PC-9 (cell line): ENCODE measurements around the gene EPHB2. TPM values are rescaled to one million over a fixed set of nuclear protein-coding genes. Genes with fewer than 3 reads are reported as not detected.

Experiments used
- BruUV-seq: library from RNA; stranded (reverse); fragments of 400-500 nt; replicated peaks from 2 replicates; lab custom pipeline; 2021; lab: Mats Ljungman, UMichigan
- CTCF ChIA-PET: fragments of 300-600 bp; sonication (Branson Sonifier 250); formaldehyde crosslinking; loops from one replicate; lab custom pipeline; 2022; ENCODE audit warnings: antibody characterized with exemption; lab: Charles Lee
- POLR2A ChIA-PET: fragments of 300-600 bp; sonication (Branson Sonifier 250); formaldehyde crosslinking; loops from one replicate; lab custom pipeline; 2022; ENCODE audit warnings: antibody characterized with exemption; ENCODE audit not compliant: unreplicated experiment; lab: Charles Lee
- DNase-seq, 2 experiments: peaks; one replicate each; pipeline versions ENCODE4 v3.0.0 to v3.0.0-alpha.2; 2015 to 2022; ENCODE audit warnings: mixed read lengths in 1 of 2
- H2AFZ ChIP-seq: fragments of 200-600 bp; sonication (generic); 2 replicates; pipeline ENCODE4 v1.8.1; 2017; ENCODE audit warnings: antibody characterized with exemption
- H3F3A ChIP-seq: fragments of 200-600 bp; sonication (generic); 2 replicates; pipeline ENCODE4 v1.8.1; 2017; ENCODE audit warnings: antibody characterized with exemption, mild to moderate bottlenecking, low read depth; ENCODE audit not compliant: insufficient read depth
- H3K27ac ChIP-seq: fragments of 200-600 bp; sonication (generic); 2 replicates; pipeline ENCODE4 v1.6.1; 2016; ENCODE audit warnings: mixed run types
- H3K27me3 ChIP-seq: fragments of 200-600 bp; sonication (generic); 2 replicates; pipeline ENCODE4 v1.6.1; 2016; ENCODE audit warnings: low read depth, mixed run types; ENCODE audit not compliant: insufficient read depth
- H3K36me3 ChIP-seq: fragments of 200-600 bp; sonication (generic); 2 replicates; pipeline ENCODE4 v1.6.1; 2016; ENCODE audit warnings: low read depth, mixed run types
- H3K4me1 ChIP-seq: fragments of 200-600 bp; sonication (generic); replicated peaks from 2 replicates; pipeline ENCODE4 v1.6.1; 2016; ENCODE audit warnings: mixed run types; ENCODE audit not compliant: insufficient read depth
- H3K4me2 ChIP-seq: fragments of 200-600 bp; sonication (generic); 2 replicates; pipeline ENCODE4 v1.6.1; 2017; ENCODE audit warnings: mixed run types
- H3K4me3 ChIP-seq: fragments of 200-600 bp; sonication (generic); 2 replicates; pipeline ENCODE4 v1.6.1; 2016; ENCODE audit warnings: mixed run types
- H3K79me2 ChIP-seq: fragments of 200-600 bp; sonication (generic); 2 replicates; pipeline ENCODE4 v1.6.1; 2017; ENCODE audit warnings: low read depth, mixed run types
- H3K9me2 ChIP-seq: fragments of 200-600 bp; sonication (generic); 2 replicates; pipeline ENCODE4 v1.8.1; 2017; ENCODE audit warnings: mild to moderate bottlenecking; ENCODE audit not compliant: insufficient read depth
- H3K9me3 ChIP-seq: fragments of 200-600 bp; sonication (generic); 2 replicates; pipeline ENCODE4 v1.8.1; 2016; ENCODE audit warnings: low read depth; ENCODE audit not compliant: insufficient read depth
- H4K20me1 ChIP-seq: fragments of 200-600 bp; sonication (generic); 2 replicates; pipeline ENCODE4 v1.8.1; 2017; ENCODE audit not compliant: insufficient read depth
- CTCF ChIP-seq: fragments of 200-600 bp; sonication (generic); conservative IDR thresholded peaks from 2 replicates; pipeline ENCODE4 v1.6.1; 2017; ENCODE audit warnings: mixed run types, antibody characterized with exemption, mild to moderate bottlenecking, moderate library complexity
- EZH2 ChIP-seq: fragments of 200-600 bp; sonication (generic); IDR thresholded peaks from 2 replicates; pipeline ENCODE4 v1.8.0; 2017; ENCODE audit warnings: antibody characterized with exemption, low read depth
- intact Hi-C: fragments of 100-400 bp; cut with micrococcal nuclease; formaldehyde crosslinking; loops from one replicate; pipeline ENCODE4 v1.10.0; 2022; ENCODE audit not compliant: unreplicated experiment
- total RNA-seq: library from RNA; stranded (reverse); gene quantifications from 2 replicates; pipeline ENCODE4 v1.2.3, GENCODE V29; 2021

Gene EPHB2
- total RNA-seq, 1 experiment from 2014 or later: 26.7 TPM

- no peaks in the 10 kb centered on the region for H3K27me3 ChIP-seq
- CTCF ChIA-PET: no interaction called here
- H4K20me1 ChIP-seq: no peaks in the 10 kb centered on the region
- intact Hi-C loops: no loop called here
- peaks cover 6% of the 10 kb centered on the region for H3K4me1 ChIP-seq
- DNase-seq: no peak
- H3K9me2 ChIP-seq: no peaks in the 10 kb centered on the region
- no peak overlapping the region for H3K4me3 ChIP-seq
- H3K9me3 ChIP-seq: no peaks in the 10 kb centered on the region
- no peak overlapping the region for H3K4me2 ChIP-seq
- H2AFZ ChIP-seq: no peak overlapping the region
- BruUV-seq: no TSS peak
- no peak for TF ChIP-seq EZH2
- H3F3A ChIP-seq: no peaks in the 10 kb centered on the region
- H3K36me3 ChIP-seq: no peaks in the 10 kb centered on the region
- H3K79me2 ChIP-seq: no peaks in the 10 kb centered on the region
- POLR2A ChIA-PET: interaction anchor here (0.6 kb wide), 1 partner anchor 68 kb away, joined by 3 read pairs; no protein-coding TSS in a partner anchor
- no peak overlapping the region for H3K27ac ChIP-seq
Observed at GRCh38 chr1:22799971-22800370, 89.3 kb downstream of the EPHB2 start.

- H4K20me1 ChIP-seq: no peaks in the 10 kb centered on the region
- ChIA-PET POLR2A (no interaction called here), CTCF (no interaction called here)
- H3K4me2 ChIP-seq: no peak overlapping the region
- intact Hi-C loops: no loop called here
- no peaks in the 10 kb centered on the region for H3K79me2 ChIP-seq
- H3K4me1 ChIP-seq: peaks cover 13% of the 10 kb centered on the region
- no peaks in the 10 kb centered on the region for H3K36me3 ChIP-seq
- no peaks in the 10 kb centered on the region for H3K27me3 ChIP-seq
- no TSS peak for BruUV-seq
- no peak overlapping the region for H3K4me3 ChIP-seq
- H2AFZ ChIP-seq: no peak overlapping the region
- H3K27ac ChIP-seq: no peak overlapping the region
- no peak for DNase-seq
- H3K9me3 ChIP-seq: no peaks in the 10 kb centered on the region
- no peaks in the 10 kb centered on the region for H3K9me2 ChIP-seq
- no peak for TF ChIP-seq CTCF
- no peak for TF ChIP-seq EZH2
- no peaks in the 10 kb centered on the region for H3F3A ChIP-seq
Observed at GRCh38 chr1:22800629-22801028, 90.0 kb downstream of the EPHB2 start.

- intact Hi-C loops: no loop called here
- no peaks in the 10 kb centered on the region for H4K20me1 ChIP-seq
- BruUV-seq: no TSS peak
- H3K4me1 ChIP-seq: peaks cover 14% of the 10 kb centered on the region
- no peaks in the 10 kb centered on the region for H3K36me3 ChIP-seq
- H3K27ac ChIP-seq: no peak overlapping the region
- H3K9me2 ChIP-seq: no peaks in the 10 kb centered on the region
- POLR2A ChIA-PET: no interaction called here
- no peak overlapping the region for H2AFZ ChIP-seq
- H3K27me3 ChIP-seq: no peaks in the 10 kb centered on the region
- no peaks in the 10 kb centered on the region for H3K9me3 ChIP-seq
- H3K4me2 ChIP-seq: no peak overlapping the region
- H3K79me2 ChIP-seq: no peaks in the 10 kb centered on the region
- H3K4me3 ChIP-seq: no peak overlapping the region
- DNase-seq: no peak
- no peak for TF ChIP-seq CTCF
- TF ChIP-seq EZH2: no peak
- H3F3A ChIP-seq: no peaks in the 10 kb centered on the region
- CTCF ChIA-PET: no interaction called here
Observed at GRCh38 chr1:22801347-22801746, 90.7 kb downstream of the EPHB2 start.

GRCh38 chr1:22801761-22802160 lies 91.1 kb downstream of the EPHB2 start:
- Histone ChIP-seq H3K9me2 (no peaks in the 10 kb centered on the region), H3K27me3 (no peaks in the 10 kb centered on the region), H3K4me2 (no peak overlapping the region), H3K9me3 (no peaks in the 10 kb centered on the region), H3K36me3 (no peaks in the 10 kb centered on the region), H2AFZ (no peak overlapping the region), H3F3A (no peaks in the 10 kb centered on the region), H3K4me3 (no peak overlapping the region), H3K4me1 (peaks cover 14% of the 10 kb centered on the region), H3K27ac (no peak overlapping the region), H4K20me1 (no peaks in the 10 kb centered on the region), H3K79me2 (no peaks in the 10 kb centered on the region)
- intact Hi-C loops: no loop called here
- ChIA-PET POLR2A (no interaction called here), CTCF (no interaction called here)
- TF ChIP-seq CTCF: no peak
- TF ChIP-seq EZH2: no peak
- DNase-seq: no peak
- BruUV-seq: no TSS peak
